Muscle of arm (tissue), 12 donors: ENCODE measurements around the gene MRPL43. TPM values are rescaled to one million over a fixed set of nuclear protein-coding genes. Genes with fewer than 3 reads are reported as not detected.
A peak's percentile ranks its signal among the peaks of the same experiment; 100 is the strongest.

Source experiments
- DNase-seq: peaks from one replicate; pipeline ENCODE4 v3.0.0-alpha.2; 2013
- polyA plus RNA-seq, 12 donors: library from polyadenylated mRNA; unstranded; fragments of 120-200 nt; gene quantifications; one replicate each; pipeline ENCODE4 v1.2.1, GENCODE V29; 2013; ENCODE audit not compliant: insufficient read length in 12 of 12

Gene MRPL43
- polyA plus RNA-seq, 12 donors = 51.2 to 82.6 (median 60.8) TPM; not detected in 1

DNA sequence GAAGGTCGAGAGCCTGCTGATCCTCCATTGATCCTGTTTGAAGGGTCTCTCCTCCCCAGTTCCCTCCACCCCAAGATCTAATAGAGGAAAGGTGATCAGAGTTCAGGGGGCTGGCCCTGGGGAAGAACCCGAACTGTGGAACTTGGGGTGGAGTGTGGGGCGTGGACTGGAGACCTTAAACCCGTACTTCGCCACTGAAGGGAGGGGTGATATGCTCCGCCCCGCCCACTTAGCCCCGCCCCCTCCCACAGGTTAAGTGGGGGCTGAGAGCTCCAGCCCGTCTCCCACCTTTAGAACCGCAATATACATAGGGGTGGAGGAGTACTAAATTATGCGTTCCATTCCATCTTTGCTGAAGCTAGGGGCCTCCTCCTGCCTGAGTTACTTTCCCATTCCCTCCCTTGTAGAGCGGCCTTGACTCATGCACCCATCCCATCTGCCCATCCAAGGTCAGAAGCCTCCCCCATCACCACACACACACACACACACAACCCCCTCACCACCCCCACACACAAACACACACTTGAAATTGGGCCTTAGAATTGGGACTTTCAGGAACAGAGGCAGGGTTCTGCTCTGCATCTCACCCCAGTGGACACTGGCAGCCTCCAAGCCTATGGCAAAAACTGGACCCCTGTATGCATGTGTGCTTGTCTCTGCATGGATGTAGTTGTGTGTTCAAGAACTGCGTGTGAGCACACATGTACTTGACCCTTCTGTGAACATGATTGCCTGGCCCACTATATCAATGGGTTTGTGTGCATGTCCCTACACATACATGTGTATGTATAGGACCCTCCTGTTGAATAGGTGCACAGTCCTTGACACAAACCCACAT lies 17.0 kb downstream of the MRPL43 start:
- no peak for DNase-seq

- DNase-seq = peak; percentile 33
Measured at GRCh38 chr10:100969187-100970075, 17.9 kb downstream of the MRPL43 start, which contains the start of gene SEMA4G. TSS of gene SEMA4G (plus strand) at chr10:100969504. CDS start at chr10:100972913, 3,409 bp downstream.

GRCh38 chr10:100968863-100969186 lies 18.5 kb downstream of the MRPL43 start:
- no peak for DNase-seq

DNA sequence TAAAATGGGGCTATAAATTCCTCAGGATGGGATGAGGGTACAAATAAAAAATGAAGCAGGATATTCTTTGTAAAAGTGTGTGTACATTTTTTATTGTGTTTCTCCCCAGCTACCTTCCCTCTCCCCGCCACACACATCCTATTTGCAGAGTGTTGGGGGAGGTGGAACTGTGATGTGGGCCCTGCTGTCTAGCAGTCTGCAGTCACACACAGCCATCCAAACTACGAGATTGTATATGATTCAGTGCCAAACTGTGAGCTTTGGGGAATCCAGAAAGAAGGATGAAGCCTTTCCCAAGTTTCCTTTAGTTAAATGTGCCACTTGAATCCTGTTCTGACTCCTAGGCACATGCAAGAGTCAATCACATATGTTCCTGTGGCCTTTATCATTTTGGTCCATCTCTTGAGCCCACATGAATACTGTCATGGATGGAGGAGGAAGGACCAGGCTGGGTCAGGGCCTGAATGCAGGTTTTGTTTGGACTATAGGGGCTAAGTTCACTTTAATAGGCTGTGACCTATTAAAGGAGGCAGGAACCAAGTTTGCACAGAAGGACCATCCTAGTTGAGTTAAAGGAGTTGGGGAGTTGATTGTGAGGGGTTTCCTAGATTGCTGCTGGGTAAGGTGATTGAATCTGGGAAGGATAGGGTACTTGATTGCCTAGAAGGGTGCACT lies 19.1 kb downstream of the MRPL43 start:
- no peak for DNase-seq

- no peak for DNase-seq
Measured at GRCh38 chr10:100967332-100967731, 20.0 kb downstream of the MRPL43 start.

- DNase-seq = no peak
Measured at GRCh38 chr10:100966887-100967286, 20.4 kb downstream of the MRPL43 start.

GRCh38 chr10:100965820-100966219 lies 21.5 kb downstream of the MRPL43 start:
- DNase-seq = no peak

DNA sequence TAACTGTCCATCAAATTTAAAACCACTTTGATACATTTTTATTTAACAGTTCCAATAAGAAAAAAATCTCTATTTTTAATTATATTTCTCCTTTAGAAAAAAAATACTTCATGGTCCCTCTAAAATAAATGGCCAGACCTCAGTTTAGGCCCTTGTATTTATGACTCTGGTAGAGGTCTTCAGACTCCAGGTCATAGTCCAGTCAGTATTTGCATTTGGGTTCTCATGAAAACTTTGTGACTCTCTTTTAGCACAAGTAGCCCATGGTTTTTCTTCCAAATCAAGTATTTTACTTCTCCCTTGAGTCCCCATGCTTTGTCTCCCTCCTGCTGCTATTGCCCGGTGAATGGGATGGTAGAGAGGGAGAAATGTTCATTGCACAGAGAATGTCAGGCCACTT lies 23.5 kb downstream of the MRPL43 start:
- no peak for DNase-seq

DNA sequence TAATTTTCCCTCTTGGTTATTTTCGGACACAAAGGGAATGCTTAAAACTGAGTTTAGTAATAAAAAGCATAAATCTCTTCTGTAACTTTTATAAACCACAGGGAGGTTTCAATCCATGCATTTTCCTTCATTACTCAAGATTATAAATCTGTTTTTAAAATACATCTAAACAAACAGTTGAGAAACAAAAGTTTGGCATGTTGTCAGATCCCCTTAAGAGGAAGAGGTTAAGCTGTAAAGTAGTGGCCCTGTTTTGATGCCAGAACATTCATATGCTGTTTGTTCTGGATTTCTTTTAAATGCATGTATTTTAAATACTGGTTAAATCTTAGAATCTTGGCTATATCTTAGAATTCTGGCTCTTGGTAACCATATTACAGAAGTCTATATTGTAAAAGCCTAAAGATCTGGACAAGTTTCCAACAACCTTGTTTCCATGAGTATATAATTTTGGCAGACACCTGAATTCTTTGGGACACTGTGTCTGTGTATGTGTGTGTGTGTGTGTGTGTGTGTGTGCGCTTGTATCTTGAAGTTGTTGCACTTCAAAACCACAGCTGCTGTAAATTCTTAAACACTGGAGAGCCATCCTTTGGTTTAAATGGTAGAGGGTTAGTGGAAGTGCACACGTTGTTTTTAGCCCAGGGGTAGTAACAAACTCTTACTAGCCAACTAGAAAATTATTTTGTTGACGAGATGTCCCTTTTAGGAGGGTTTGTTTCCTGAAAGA lies 24.8 kb downstream of the MRPL43 start:
- DNase-seq = no peak

GRCh38 chr10:100960251-100960650 lies 27.0 kb downstream of the MRPL43 start:
- DNase-seq = no peak

GRCh38 chr10:100948916-100949315 lies 38.4 kb downstream of the MRPL43 start:
- no peak for DNase-seq

- no peak for DNase-seq
Measured at GRCh38 chr10:100945754-100946153, 41.5 kb downstream of the MRPL43 start.

GRCh38 chr10:100943508-100943907 lies 43.8 kb downstream of the MRPL43 start:
- DNase-seq = no peak

- no peak for DNase-seq
Measured at GRCh38 chr10:100942229-100942628, 45.1 kb downstream of the MRPL43 start.

DNA sequence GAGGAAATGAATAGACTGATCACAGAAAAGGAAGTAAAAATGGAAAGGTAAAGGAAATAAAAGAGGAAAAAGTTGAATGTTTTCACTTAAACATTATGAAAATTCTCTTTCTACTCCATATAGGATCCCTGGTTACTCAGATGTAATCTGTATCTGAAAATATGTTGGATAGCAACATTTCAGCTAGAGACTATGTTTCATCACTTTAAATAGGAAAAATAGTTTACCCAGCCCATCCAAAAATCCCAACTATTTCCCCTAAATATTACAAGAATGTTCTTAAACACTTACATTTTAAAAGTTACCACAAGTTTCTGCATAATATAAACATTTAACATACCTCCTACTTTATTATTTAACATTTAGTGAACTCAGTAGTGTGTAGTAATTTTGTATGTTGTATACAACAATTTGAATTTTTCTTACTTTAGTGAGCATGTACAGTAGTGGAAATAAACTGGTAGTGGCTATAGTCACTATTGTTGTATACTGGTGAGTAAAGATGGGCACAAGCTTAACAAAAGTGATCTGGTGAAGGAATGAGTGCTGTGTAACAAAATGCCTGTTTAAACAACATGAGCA lies 47.4 kb downstream of the MRPL43 start:
- DNase-seq = no peak

Other genes with a start within 250 kb of the MRPL43 start
- 1 to 10 TPM in 1 of 12 donors, under 1 TPM in 4, not detected in 7; 0.03 to 1.5 (median 0.22) TPM for gene PAX2, start 241.9 kb downstream of the MRPL43 start, polyA plus RNA-seq
- 100 to 1,000 TPM in 4 of 12 donors, 10 to 100 TPM in 7, not detected in 1; 58.1 to 130 (median 89.5) TPM for gene SLF2, start 74.5 kb downstream of the MRPL43 start, polyA plus RNA-seq
- 10 to 100 TPM in 2 of 12 donors, 1 to 10 TPM in 9, not detected in 1; 5.1 to 64.2 (median 6.4) TPM for gene SEMA4G, start 18.0 kb downstream of the MRPL43 start, polyA plus RNA-seq
- gene TWNK, start within 50 bp of the MRPL43 start, polyA plus RNA-seq = 10 to 100 TPM in 5 of 12 donors, 1 to 10 TPM in 6, not detected in 1; 5.7 to 11.2 (median 9.7) TPM
- 10 to 100 TPM in 11 of 12 donors, not detected in 1; 39.6 to 66.4 (median 47.8) TPM for gene LZTS2, start 12.3 kb upstream of the MRPL43 start, polyA plus RNA-seq
- 1 to 10 TPM in 6 of 12 donors, under 1 TPM in 4, not detected in 2; 0.34 to 2.5 (median 1.5) TPM for gene PDZD7, start 43.6 kb upstream of the MRPL43 start, polyA plus RNA-seq
- gene SFXN3, start 43.7 kb upstream of the MRPL43 start, polyA plus RNA-seq = 10 to 100 TPM in 11 of 12 donors, not detected in 1; 17.8 to 63.0 (median 21.3) TPM
- 10 to 100 TPM in 11 of 12 donors, not detected in 1; 22.4 to 44.3 (median 30.7) TPM for gene KAZALD1, start 74.5 kb upstream of the MRPL43 start, polyA plus RNA-seq
- gene TLX1, start 143.8 kb upstream of the MRPL43 start, polyA plus RNA-seq = not detected
- gene LBX1, start 242.0 kb upstream of the MRPL43 start, polyA plus RNA-seq = 10 to 100 TPM in 1 of 12 donors, 1 to 10 TPM in 10, not detected in 1; 2.5 to 11.3 (median 7.0) TPM